Forelimb muscle (tissue), 1 donor: ENCODE data around the gene RXRA. TPM values are rescaled to one million over a fixed set of nuclear protein-coding genes. Genes with fewer than 3 reads are reported as not detected.

Experiments
- DNase-seq: peaks from one replicate; pipeline ENCODE4 v3.0.0-alpha.2; 2013; ENCODE audit warnings: low read depth
- polyA plus RNA-seq: library from polyadenylated mRNA; unstranded; fragments of 120-200 nt; gene quantifications from one replicate; pipeline ENCODE4 v1.2.1, GENCODE V29; 2013; ENCODE audit not compliant: insufficient read length

RXRA gene
- polyA plus RNA-seq, 1 donor, result 28.9 TPM

- no peak for DNase-seq
These were observed 87.0 kb downstream of the RXRA start for GRCh38 chr9:134413112-134413715.

- DNase-seq, result no peak
These were observed 87.8 kb downstream of the RXRA start for GRCh38 chr9:134413890-134414623.

DNA sequence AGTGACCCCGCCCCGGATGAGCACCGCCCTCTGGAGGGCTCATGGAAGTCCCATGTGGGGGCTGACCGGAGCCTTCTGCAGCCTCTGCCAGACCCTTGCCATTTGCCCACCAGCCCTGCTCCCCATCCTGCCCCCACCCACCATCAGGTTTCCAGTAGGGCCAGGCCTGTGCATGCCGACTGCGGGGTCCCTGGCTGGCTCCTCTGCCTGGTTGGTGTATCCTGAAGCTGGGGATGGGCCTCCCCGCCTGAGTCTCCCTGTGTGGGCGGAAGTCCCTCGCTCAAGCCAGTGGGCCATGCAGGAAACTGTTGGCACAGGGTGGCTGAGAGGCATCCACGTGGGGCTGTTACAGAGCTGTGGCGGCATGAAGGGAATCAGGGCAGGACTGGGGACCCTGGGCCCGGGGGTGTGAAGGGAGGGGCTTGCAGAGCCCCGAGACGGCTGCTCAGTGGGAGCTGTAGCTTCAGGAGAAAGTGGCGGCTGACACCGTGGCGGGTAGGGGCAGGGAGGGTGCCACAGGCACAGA, 88.7 kb downstream of the RXRA start:
- no peak for DNase-seq

DNA sequence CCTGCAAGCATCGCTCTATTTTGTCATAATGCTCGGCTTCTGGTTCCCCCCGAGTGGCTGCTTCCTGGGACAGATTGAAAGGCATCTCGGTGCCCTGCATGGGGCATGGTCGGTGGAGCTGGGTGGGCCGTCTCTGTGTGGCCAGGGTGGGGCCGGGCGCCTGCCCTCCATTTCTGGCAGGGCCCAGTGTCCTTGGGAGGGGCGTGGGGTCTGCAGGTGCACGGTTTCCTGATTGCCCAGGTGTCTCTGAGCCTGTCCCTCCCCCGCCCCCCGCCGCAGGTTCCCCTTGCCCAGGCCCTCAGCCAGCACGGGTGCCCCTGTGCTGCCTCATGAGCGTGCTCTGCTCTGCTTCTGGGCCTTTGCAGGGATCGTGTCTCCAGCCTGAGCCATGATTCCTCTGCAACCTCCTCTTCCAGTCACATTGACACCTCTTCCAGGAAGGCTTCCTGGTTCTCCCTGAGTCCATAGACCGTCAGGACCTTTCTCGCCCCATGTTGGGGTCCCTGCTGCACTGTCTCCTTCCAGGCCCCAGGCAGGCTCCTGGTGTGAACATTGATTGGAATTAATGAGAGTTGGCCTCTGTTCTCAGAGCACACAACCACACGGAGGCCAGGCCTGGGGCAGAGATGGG, 90.2 kb downstream of the RXRA start:
- DNase-seq, result no peak

GRCh38 chr9:134418354-134418753, 92.1 kb downstream of the RXRA start:
- DNase-seq, result no peak

- DNase-seq, result no peak
These were observed 92.9 kb downstream of the RXRA start for GRCh38 chr9:134419000-134419683.

GRCh38 chr9:134419684-134420076, 93.4 kb downstream of the RXRA start:
- DNase-seq, result no peak

DNA sequence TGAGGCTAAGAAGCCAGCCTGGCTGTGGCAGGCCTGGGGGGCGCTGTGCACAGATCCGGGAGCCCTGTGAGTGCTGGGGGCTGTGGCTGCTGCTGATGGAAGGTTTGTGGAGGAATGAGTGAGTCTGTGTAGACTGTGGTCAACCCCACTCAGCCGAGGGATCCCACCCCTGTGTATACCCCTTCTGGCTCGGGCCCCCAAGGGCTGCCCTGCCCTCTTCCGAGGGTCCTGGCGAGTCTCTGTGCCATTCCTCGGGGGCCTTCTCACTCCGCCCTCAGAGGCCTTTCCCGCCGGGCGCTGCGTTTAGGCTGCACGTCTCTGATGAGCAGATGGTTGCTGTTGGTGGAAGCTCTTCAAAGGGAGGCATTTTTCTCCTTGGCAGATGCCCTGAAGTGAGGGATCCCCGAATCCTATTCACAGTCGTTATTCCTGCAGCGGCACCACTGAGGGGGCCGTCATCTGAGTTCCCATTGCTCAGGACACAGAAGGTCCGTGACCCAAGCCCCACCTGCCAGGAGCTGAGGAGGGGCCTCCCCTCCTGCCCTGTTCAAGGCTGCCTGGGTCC, 94.1 kb downstream of the RXRA start:
- no peak for DNase-seq

DNA sequence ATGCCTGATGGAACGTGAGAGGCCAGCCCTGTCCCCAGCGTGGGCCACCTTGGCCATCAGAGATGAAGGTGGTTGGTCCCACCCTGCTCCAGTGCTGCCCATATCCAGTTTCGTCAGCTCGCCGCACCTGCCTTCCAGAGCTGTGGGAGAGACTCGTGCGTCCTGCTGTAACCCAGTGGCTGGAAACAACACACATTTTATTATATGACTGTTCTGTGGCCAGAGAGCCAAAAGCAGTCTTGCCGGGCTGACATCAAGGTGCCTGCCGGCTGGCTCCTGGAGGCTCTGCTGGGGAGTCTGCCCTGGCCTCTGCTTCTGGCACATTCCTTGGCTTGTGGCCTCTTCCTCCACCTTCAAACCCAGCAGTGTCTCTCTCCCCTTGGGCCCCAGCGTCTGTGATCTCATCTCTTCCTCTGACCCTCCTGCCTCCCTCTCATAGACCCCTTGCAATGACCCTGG, 94.7 kb downstream of the RXRA start:
- DNase-seq, result no peak

GRCh38 chr9:134421888-134422287, 95.6 kb downstream of the RXRA start:
- no peak for DNase-seq

- no peak for DNase-seq
These were observed 96.2 kb downstream of the RXRA start for GRCh38 chr9:134422301-134423090.

- DNase-seq, result no peak
These were observed 96.9 kb downstream of the RXRA start for GRCh38 chr9:134423166-134423565.

DNA sequence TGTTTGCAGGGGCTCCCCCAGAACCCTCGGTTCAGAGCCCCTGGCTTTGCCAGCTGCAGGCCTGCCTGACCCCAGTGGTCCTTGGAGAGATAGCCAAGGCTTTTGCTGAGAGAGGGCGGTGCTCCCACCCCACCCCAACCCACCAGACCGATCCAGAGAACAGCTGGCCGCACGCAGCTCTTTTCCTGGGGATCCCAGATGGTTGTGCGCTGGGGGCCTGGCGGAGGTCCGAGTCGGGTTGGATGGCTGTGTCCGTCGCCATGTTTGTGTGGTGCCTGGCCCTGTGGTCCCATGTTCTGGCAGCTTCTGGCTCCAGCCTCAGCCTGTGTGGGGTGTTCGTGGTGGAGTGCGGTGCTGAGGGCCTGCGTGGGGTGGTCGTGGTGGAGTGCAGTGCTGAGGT, 97.5 kb downstream of the RXRA start:
- no peak for DNase-seq

DNA sequence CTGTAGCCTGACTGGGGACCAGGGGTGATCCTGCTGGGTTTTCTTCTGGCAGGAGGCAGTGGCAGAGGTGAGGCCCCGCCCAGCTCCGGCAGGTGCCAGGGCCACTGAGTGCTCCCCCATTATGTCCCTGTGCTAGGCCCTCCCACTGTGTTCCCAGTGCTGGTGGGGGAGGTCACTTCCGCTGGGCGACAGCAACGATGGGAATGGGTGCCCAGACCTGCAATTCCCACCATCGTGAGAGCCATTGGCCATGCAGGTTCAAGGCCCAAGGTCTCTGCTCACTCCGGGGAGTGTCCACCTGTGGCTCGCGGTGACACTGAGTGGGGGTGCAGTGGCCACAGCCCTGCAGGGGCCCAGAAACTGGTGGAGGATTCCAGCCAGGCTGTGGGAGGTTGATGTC, 98.6 kb downstream of the RXRA start:
- no peak for DNase-seq

- no peak for DNase-seq
These were observed 99.1 kb downstream of the RXRA start for GRCh38 chr9:134425401-134425800.

DNA sequence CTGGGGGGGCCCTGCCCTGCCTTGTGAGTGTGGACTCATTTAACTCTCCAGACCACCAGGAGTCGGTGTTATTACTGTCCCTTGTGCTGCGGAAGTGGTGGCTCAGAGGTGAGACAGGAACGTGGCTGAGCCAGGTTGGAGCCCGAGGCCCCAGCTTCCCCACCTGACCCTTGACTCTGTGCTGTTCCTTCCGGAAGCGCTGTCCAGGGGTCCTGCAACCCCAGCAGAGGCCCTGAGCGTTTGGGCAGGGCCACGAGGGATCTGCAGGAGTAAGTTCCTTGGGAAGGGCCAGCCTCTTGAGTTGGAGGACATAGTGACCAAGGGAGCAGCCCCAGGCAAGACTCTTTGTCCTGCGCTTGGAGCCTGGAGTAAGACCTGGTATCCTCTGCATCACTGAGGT, 99.6 kb downstream of the RXRA start:
- no peak for DNase-seq

DNA sequence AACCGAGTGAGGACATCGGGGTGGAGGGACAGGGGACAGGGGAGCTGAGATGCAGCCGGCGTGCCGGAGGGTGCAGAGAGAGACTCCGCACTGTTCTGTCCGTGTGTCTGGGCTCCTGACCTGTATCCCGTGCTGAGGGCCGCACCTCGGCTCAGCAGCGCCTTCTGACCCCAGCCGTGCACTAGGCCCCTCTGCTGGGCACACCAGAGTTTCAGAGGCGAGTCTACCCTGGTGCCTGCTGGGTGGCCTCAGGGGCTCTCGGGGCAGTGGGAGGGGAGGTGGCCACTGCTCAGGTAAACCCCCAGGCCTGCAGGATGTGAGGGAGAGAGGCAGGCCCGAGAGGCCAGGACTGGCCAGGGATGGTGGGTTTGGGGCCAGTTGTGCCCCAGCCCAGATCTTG, 100.2 kb downstream of the RXRA start:
- no peak for DNase-seq

DNA sequence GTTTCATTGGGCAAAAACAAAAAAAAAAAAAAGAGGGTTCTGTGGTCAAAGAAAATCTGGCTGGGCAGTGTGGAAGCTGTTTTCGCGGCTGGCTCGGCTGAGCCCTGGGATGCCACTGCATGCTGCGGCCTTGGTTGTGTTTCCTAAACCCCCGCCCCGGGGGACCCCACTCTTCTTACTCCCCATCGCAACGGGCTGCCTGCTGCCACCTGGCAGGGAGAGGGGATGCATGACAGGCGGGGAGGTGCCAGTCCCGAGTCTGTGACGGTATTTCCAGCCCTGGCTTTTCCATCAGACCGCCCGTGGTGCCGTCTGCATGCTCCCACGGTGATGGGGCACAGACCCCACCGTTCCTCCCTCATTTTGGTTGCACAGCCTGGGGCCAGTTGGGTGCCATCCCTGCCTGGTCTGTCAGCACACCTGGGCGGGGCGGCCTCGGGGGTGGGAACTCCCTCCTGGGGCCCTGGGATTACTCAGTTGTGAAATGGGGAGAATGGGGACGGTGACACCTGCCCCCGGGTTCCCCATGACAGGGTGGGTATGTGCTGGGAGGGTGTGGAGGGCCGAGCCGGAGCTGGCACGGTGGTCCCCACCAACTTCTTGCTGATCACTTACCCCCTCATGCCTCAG, 101.0 kb downstream of the RXRA start:
- DNase-seq, result no peak

DNA sequence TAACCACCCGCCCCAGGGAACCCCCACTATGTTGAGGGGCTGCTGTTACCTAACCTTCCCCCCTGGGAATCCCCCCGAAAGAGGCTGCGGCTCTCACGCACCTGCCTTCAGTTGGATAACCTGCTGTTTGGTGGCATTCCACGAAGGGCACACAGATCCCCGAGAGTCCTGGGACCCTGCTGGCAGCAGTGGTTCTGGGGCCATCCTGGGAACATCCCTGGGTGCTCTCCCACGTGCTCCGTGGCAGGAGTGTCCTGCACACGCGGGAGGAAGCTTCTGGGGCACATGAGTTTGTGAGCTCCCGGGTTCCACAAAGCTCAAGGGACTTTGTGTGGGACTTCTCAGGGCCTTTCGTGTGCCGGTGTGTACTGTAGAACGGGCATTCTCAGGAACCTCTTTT, 102.3 kb downstream of the RXRA start:
- DNase-seq, result no peak

DNA sequence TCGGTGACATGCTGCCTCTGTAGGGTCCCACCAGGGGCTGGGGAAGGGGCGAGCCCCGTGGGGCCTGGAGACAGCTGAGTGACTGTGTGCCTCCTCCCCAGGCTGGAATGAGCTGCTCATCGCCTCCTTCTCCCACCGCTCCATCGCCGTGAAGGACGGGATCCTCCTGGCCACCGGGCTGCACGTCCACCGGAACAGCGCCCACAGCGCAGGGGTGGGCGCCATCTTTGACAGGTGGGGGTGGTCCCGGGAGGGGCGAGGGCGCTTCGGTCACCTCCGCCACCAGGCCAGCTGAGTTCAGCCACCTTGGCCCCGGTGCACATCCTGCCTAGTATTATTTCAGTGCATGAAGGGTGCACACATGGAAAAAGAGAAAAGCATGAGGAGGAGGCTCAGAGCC, 102.8 kb downstream of the RXRA start:
- DNase-seq, result no peak

DNA sequence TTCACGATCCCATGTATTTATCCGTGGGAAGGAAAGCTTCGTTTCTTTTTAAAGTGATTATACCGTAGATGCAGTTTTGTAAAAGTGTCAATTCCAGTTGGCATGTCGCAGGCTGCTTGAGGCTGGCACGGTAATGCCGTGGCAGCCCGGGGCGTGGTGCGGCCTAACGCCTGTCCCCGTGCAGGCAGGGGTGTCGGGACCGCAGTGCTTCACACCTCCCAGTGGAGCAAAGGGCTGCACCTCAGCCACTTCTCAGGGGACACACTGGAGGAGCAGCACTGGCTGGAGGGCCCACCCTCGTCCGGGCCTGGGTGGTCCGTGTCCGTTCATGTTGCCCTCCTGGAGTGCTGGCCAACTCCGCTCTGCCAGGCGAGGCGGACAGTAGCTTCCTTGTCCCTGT, 103.2 kb downstream of the RXRA start:
- DNase-seq, result no peak
